Fibroblast of skin of abdomen (primary cell): Measurements from ENCODE around the gene PCK1. TPM values are rescaled to one million over a fixed set of nuclear protein-coding genes. Genes with fewer than 3 reads are reported as not detected.
"Not testable (repeated sequence)": the region's sequence is repeated elsewhere in the genome, so short reads cannot be mapped to it uniquely, and the experiment has no call there.

ENCODE experiments used
- DNase-seq: peaks from one replicate; pipeline ENCODE4 v3.0.0-alpha.2; 2013
- polyA plus RNA-seq, 2 experiments: library from polyadenylated mRNA; unstranded; fragments of 120-200 nt; gene quantifications; one replicate each; pipeline ENCODE4 v1.2.1, GENCODE V29; 2013; ENCODE audit not compliant: insufficient read length in 2 of 2

The PCK1 gene
- not detected for polyA plus RNA-seq (2013, experiment 1 of 2; ENCODE audit: insufficient read length)
- polyA plus RNA-seq (2013, experiment 2 of 2; ENCODE audit: insufficient read length), result not detected

DNA sequence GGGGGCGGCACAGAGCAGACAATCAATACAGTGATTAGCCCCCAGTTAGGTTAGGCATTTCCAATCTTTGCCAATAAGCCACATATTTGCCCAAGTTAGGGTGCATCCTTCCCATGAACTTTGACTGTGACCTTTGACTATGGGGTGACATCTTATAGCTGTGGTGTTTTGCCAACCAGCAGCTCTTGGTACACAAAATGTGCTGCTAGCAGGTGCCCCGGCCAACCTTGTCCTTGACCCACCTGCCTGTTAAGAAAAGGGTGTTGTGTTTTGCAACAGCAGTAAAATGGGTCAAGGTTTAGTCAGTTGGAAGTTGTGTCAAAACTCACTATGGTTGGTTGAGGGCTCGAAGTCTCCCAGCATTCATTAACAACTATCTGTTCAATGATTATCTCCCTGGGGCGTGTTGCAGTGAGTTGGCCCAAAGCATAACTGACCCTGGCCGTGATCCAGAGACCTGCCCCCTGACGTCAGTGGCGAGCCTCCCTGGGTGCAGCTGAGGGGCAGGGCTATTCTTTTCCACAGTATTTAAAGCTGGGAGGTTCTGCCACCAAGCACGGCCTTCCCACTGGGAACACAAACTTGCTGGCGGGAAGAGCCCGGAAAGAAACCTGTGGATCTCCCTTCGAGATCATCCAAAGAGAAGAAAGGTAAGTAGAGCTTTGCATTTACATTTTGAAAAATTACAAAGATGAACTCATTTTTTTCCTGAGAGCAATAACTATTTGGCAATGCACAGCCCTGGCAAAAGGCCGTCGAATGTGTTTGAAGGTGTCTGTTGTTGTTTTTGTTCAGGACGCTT lies at the start of gene PCK1:
PCK1 (plus strand) TSS at position 557 of the 802 bp plus-strand sequence. CDS start 302 bp downstream, outside the sequence.
- DNase-seq, result no peak

DNA sequence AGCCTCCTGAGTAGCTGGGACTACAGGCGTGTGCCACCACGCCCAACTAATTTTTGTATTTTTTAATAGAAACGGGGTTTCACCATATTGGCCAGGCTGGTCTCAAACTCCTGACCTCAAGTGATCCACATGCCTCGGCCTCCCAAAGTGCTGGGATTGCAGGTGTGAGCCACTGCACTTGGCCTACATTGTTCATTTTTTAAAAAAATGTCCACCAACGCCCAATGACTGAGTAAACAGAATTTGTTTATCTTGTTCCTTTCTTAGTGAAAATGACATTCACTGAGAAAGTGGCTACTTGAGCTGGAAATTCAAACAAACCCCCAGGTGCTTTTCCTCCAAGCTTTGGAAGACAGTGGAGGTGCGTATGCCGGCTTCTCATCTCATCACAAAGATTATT lies 49.2 kb upstream of the PCK1 start:
- DNase-seq, result not testable (repeated sequence)

DNA sequence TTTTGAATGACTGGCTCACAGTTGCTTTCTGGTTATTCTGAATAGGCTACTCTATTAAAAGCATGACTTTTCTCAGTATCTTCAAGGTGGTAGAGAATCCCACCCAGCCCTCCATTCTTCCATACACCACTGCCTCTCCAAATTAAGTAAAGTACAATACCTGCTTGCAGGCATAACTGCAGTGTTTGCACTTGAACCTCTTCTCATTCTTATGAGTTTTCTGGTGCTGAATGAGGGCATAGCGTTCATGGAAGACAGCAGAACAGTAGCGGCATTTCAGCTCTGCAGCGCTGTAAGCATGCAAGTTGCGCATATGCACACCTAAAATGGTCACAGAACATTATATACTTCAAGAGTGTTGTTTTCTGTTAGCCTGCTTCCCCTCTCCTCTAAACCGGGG lies 48.5 kb upstream of the PCK1 start:
- no peak for DNase-seq

DNA sequence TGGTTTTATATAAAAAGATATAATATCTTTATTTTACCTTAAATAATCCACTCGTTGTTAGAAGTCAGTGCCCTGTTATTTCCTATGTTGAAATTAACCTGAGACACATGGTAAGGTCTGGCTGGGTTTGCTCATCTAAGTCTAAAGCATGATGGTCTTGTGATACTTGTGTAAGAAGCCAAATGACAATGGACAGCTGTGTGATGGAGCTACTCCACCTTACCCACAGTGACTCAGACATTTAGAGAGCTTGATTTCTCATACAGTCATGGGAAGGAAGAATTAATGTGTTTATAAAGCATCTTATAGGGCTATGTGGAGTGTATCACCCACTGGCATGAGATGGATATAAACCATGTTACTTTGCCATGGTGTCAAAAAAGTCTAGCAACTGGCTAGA lies 47.7 kb upstream of the PCK1 start:
- DNase-seq, result no peak

DNA sequence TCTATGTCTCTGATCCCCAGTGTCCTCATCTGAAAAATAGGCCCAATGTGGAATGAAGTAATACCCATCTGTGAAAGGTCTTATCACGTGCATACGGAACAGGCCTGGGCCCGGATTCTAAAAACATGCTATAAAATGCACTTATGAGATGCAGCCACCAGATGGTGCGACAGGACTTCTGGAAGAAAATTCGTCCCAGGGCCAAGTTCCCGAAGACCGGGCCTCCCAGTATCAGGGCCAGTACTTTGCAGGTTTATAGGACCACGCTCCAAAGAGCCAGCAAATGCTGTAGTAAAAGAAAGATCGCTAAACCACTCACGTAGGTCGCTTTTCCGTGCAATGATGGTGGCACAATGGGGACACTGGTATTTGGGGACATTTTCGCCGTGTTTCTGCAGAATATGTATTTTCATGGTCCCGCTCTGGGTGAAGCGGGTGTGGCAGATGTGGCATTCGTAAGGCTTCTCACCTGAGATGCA lies 46.6 kb upstream of the PCK1 start:
- peak; percentile 45 for DNase-seq

DNA sequence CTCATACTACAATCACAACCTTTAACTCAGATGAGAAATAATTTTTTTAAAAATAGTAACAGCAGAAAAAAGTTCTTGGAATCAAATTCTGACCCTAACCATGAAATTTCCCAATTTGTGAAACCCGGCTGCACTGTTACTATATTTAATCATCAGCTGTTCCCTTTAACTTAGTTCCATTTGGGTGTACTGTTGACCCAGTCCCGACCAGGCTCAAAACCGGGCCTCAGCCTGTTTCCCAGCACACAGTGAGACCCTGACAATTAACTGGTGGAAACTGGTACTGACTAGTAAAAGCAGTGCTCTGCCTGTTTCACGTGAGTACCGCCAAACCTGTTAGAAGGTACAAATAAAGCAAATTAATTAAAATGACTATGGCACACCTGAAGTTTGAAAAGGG lies 43.0 kb upstream of the PCK1 start:
- no peak for DNase-seq

DNA sequence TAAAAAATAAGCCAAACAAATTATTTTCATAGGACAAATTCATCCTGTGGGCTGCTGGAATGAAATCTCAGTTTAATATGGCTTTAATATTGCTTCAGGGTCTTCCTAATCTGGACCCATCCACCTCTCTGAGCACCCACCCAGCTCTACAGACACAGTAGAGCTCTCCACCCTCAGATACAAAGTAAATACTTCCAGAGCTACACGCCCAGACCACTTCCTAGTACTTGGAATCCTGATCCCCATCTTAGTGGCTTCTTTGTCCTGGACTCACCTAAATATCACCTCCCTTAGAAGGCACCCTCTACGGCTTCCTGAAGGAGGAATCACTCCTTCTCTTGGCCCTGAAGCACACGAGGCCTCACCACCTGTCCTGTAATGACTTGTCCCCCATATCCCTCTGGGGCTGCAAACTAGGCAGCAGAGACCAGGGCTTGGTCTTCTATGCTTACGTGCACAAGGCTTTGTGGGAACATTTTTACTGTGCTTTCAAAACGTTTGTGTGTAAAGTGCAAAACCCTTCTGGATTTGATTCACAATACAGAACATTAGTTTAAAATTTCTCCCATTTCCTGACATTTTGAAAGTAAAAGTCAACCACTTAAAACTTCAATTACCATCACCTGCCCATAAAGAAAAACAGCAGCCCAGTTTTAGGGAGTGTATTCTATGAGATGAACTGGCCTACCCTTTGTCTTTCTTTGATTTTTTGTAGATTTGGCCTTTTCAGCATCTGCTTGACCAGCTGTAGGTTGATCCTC lies 38.4 kb upstream of the PCK1 start:
- DNase-seq, result no peak

DNA sequence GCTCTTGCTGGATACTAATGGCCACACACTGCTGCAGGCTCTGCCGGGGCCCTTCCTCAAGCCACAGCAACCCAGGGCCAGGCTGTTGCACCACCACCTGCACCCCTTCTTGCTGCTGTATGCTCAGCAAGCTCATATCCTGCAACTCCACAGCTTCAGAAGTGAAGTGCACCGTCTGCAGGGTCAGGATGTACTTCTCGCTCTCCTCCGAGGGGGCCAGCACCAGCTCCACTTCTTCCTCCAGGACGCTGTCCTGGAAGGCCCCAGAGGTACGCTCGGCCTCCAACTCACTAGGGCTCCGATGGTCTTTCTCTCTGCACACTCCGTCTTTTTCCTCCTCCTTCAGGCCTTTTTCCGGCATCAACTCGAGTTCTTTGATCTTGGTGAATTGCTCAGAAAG lies 37.1 kb upstream of the PCK1 start:
- no peak for DNase-seq

DNA sequence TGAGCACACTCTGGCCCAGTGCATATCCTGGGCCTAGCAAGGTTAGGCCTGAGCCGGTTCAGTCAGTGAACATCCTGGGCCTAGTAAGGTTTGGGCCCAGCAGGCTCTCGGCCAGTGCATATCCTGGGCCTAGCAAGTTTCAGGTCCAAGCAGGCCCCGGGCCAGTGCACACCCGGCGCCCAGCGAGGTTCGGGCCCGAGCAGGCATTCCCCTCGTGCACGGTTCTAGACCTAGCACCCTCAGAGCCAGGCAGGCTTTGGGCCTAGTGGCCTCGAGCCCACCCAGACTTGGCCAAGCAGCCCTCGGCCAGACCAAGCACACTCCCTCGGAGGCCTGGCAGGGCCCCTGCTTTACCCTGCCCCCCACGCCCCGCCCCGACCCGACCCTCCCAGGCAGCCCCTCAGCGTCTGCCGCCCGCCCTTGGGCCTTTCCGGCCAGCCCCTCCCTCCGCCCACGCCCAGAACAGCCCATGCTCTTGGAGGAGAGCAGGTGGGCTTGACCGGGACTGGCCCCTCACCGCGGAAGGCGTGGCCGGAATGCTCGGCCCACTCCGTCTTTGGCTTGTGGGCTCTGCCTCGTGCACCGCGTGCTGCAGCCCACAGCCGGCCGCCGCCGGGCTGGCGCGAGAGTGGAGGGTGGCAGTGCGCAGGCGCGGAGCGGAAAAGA lies 36.3 kb upstream of the PCK1 start, which contains the start of gene CTCFL:
CTCFL (minus strand) TSS at position 630 of the 666 bp plus-strand sequence. CDS start 935 bp downstream, outside the sequence.
- no peak for DNase-seq

DNA sequence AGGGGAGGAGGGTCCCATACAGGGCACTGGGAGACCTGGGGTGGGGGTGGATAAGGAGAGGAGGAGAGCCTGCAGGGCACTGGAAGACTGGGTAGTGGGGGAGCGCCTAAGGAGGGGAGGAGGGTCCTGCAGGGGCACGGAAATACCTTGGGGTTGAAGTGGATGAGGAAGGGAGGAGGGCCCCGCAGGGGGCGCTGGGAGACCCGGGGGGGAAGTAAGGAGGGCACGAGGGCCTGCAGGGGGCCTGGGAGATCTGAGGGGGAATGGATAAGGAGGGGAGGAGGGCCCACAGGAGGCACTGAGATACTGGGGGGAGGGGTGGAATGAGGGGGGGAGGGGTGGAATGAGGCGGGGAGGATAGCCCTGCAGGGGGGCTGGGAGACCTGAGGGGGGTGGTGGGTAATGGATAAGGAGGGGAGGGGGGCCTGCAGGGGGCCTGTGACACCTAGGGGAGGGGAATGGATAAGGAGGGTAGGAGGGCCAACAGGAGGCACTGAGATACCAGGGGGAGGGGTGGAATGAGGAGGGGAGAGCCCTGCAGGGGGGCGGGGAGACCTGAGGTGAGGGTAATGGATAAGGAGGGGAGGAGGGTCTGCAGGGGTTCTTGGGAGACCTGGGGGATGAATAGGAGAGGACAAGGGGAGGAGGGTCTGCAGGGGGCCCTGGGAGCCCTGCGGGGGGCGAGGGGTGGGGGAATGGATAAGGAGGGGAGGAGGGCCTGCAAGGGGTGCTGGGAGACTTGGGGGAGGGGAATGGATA lies 35.4 kb upstream of the PCK1 start:
- no peak for DNase-seq

DNA sequence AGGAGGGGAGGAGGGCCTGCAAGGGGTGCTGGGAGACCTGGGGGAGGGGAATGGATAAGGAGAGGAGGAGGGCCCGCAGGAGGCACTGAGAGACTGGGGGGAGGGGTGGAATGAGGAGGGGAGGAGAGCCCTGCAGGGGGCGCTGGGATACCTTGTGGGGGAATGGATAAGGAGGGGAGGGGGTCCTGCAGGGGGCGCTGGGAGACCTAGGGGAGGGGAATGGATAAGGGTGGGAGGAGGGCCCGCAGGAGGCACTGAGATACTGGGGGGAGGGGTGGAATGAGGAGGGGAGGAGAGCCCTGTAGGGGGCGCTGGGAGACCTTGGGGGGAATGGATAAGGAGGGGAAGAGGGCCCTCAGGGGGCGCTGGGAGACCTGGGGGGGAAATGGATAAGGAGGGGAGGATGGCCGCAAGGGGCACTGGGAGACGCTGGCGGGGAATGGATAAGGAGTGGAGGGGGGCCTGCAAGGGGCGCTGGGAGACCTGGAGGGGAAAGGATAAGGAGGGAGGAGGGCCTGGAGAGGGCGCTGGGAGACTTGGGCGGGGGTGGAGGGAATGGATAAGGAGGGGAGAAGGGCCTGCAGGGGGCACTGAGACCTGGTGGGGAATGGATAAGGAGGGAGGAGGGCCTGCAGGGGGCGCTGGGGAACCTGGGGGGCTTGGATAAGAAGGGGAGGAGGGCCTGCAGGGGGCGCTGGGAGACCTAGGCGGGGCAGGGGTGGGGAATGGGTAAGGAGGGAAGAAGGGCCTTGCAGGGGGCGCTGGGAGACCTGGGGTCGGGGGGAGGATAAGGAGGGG lies 34.6 kb upstream of the PCK1 start:
- no peak for DNase-seq

DNA sequence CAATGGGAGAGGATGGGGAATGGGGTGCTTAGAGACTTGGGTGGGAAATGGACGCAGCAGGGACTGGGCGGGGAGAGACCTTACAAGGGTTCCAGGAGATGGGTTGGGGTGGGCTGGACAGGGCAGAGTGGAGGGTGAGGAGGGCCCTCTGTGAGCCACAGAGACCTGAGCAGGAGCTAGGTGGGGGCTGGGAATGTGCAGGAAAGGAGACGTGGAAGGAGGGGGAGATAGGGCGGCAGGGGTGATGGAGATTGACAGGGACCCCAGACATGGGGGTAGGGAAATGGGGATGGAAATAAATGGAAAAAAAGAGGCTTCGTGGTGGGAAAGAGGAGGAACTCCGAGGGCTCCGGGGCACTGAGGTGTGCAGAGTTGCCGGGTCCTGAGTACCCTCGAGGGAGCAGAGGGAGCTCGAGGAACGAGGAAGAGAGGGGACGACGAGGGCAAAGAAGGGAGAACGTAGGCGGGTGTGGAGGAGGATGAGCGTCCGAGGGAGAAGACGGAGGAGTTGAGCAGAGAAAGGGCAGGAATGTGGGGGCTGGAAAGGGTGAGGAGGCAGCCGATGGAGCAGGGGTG lies 33.9 kb upstream of the PCK1 start:
- no peak for DNase-seq

DNA sequence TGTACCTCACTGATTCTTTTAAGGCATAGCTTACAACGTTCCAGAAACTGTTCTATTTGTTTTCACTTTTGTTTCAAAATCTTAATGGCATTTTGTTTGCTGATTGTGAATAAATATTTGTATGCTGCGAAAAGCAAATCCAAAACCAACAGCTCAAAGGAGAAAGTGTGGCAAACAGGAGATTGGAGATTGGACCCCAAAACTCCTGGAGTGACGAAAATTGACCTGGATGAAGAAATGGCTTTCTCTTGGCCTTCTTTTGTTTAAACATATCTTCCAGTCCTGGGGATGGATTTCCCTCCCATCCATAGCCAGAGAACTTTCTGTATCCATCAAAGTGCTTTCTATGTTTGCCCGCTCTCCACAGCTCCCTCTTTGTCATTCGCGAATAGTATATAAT lies 33.2 kb upstream of the PCK1 start:
- DNase-seq, result no peak

DNA sequence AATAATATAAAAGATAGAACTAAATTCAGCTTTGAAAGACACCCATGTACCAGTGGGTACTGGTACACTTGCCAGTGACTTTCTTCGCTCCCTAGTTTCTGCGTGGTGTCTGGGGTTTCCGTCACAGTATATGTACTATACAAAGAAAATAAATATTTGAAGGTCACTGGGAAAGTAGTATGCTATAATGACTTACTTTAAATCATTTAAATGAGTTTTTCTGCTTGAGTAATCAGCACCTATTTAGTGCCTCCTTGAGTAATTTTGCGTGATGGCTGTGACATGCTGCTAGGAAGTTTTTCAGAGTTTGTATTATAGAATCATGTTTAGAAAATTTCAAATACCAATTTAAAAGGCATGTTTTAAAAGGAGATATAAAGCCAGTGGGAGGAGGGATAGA lies 32.8 kb upstream of the PCK1 start:
- DNase-seq, result no peak

DNA sequence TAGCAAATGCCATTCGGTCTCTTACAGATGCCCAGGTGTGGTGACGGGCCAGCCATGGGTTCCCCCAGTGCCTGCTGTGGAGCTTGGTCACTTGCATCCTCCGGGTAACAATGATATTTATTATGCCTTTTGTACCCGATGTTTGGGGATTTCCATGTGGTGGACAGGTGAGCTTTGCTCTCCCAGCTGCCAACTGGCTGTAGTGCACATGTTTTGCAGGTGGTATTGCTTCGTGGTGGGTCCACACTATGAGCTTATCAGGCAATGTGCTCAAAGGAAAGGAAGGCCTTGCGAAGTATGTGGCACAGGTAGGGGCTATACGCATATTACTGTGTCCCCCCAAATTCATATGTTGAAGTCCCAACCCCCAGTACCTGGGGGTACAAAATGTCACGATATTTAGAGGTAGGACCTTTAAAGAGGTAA lies 31.7 kb upstream of the PCK1 start:
- no peak for DNase-seq

DNA sequence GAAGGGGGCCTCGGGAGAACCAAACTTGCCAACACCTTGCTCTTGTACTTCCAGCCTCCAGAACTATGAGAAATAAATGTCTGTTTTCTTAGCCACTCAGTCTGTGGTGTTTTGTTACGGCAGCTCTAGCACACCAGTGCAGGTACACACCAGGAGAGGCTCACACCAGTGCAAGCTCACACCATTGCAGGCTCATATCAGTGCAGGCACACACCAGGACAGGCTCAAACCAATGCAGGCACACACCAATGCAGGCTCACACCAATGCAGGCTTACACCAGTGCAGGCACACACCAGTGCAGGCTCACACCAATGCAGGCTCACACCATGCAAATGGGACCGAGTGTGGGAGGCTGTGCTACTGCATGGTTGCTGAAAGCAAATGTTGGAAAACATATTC lies 31.1 kb upstream of the PCK1 start:
- DNase-seq, result no peak

DNA sequence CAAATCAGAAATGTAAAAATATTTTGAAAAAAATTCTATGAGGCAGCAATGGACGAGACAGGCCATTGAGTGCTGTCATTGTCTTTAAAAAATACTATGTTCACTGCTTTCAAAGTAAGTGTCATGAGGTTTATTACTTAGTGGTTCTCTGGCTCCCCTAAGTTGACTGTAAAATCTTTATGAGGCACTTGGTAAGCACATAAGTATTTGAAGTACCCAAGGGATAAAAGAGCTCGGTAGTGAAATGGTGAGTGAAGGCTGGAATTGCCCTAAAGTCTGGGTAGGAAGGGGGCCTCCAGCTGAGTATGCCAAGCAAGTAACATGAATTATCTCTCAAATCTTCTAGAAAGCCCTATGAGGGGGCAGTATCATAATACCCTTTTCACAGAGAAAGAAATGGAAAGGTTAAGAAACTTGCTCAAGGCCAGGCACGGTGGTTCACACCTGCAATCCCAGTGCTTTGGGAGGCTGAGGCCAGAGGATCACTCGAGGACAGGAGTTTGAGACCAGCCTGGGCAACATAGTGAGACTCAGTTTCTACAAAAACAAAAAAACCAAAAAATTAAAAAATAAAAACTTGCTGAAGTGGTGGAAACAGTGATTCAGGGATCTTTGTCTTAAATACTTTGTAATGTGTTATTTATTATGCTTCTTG lies 30.5 kb upstream of the PCK1 start:
- DNase-seq, result no peak

DNA sequence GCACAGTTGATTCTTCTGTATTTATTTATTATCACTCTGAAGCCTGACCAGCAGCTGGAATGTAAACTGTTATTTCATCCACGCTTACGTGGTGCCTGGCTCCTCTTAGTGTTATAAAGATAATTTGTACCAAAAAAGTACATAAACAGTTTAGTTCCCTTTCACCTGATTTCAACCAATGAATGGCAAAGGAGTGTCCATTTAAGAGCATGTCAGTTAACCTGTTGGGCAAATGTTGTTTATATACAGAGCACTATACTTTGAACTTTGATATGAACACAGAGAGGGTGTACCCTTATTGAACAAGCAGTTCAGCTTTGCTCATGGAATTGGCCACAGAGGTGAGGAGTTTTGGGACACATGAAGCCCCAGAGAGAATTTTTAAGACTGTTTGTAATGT lies 28.8 kb upstream of the PCK1 start:
- no peak for DNase-seq

DNA sequence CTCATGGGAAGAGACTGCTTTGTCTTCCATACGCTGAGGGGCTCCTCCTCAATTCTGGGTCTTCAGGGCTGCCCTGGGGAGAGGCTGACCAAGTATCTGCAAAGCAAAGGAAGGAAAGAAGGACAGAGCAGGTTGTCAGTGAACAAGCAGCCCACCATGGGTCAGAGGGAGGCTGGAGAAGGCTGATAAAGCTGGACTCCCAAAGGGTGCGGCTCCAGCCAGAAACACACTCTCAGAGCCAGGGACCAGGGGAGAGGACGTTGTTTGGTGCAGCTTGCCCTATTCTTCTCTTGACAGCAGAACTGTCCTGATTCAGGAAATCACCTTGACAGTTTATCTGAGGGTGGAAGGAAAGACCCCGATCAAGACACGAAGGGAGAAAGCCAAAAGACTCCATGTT lies 25.6 kb upstream of the PCK1 start:
- DNase-seq, result no peak

DNA sequence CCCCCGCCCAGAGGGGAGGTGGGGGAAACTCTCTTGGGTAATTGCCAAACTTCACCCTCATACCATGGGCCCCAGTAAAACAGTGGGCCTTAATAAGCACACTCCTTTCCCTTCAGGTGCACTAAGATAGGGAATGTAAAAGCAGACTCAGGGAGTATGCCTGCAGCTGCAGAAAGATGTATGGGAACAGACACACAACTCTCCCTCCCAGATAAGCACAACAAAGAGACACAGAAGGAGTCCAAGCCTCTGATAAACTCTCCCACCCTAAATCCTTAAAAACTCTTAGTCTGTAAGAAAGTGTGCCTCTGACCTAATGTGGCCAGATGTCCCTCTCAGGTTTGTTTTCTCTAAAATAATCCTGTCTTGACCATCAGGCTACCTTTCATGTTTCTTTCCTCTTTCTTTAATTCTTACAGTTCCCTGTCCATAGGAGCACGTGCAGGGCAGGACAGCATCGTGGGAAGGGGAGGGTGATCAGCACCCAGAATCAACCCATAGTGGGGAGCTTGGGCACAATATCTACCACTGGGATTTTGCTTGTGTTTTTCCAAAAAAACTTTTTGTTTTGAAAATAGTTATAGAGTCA lies 24.7 kb upstream of the PCK1 start:
- no peak for DNase-seq
